Stimulated activated CD4-positive, alpha-beta T cell treated with anti-CD3 and anti-CD28 coated beads, Interleukin-15, amount 100 ng/mL, for 24 hours (primary cell): ENCODE measurements around the gene SLC35G4.
"Not testable (repeated sequence)": the region's sequence is repeated elsewhere in the genome, so short reads cannot be mapped to it uniquely, and the experiment has no call there.

ENCODE experiments used
- DNase-seq: peaks from one replicate; pipeline ENCODE4 v3.0.0-alpha.2; 2020

The SLC35G4 gene

DNA sequence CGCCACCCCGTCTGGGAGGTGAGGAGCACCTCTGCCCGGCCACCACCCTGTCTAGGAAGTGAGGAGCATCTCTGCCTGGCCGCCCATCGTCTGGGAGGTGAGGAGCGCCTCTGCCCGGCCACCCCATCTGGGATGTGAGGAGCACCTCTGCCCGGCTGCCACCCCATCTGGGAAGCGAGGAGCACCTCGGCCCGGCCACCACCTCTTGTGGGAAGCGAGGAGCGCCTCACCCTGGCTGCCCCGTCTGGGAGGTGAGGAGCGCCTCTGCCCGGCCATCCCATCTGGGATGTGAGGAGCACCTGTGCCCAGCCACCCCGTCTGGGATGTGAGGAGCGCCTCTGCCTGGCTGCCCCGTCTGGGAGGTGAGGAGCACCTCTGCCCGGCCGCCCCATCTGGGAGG is 4.6 kb downstream of the SLC35G4 start:
- not testable (repeated sequence) for DNase-seq

DNA sequence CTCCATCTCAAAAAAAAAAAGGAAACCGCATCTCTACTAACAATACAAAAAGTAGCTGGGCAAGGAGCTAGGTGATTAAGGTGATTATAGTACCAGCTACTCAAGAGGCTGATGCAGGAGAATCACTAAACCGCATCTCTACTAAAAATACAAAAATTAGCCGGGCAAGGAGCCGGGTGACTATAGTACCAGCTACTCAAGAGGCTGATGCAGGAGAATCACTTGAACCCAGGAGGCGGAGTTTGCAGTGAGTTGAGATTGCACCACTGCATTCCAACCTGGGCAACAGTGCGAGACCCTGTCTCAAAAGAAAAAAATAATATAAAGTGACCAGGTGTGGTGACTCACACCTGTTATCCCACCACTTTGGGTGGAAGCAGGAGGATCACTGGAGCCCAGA is 5.6 kb downstream of the SLC35G4 start:
- DNase-seq = not testable (repeated sequence)

DNA sequence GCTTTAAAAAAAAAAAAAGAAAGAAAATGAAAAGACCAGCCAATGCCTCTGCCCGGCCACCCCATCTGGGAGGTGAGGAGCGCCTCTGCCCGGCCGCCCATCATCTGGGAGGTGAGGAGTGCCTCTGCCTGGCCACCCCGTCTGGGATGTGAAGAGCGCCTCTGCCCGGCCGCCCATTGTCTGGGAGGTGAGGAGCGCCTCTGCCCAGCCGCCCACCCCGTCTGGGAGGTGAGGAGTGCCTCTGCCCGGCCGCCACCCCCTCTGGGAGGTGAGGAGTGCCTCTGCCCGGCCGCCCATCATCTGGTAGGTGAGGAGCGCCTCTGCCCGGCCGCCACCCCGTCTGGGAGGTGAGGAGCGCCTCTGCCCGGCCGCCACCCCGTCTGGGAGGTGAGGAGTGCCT is 37.9 kb downstream of the SLC35G4 start:
- not testable (repeated sequence) for DNase-seq

DNA sequence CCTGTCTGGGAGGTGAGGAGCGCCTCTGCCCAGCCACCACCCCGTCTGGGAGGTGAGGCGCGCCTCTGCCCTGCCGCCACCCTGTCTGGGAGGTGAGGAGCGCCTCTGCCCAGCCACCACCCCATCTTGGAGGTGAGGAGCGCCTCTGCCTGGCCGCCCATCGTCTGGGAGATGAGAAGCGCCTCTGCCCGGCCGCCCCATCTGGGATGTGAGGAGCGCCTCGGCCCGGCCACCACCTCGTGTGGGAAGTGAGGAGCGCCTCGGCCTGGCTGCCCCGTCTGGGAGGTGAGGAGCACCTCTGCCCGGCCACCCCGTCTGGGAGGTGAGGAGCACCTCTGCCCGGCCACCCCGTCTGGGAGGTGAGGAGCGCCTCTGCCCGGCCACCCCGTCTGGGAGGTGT is 38.4 kb downstream of the SLC35G4 start:
- DNase-seq = not testable (repeated sequence)

DNA sequence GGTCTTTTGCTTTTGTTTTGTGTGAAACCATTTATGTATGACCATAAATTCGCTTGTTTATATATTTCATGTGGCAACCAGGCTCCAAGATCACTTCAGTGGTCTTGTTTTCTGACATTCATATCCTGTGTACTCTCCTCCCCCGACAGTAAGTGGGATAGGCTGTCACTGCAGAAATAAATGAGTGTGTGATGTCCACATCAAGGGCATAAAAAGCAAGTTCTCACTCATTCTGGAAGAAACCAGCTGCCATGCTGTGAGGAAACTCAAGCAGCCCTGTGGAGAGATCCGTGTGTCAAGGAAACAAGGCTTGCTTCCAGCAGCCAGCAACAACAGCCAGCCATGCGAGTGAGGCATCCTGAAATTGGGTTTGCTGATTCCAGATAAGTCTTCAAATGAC is 40.4 kb downstream of the SLC35G4 start:
- DNase-seq = no peak

DNA sequence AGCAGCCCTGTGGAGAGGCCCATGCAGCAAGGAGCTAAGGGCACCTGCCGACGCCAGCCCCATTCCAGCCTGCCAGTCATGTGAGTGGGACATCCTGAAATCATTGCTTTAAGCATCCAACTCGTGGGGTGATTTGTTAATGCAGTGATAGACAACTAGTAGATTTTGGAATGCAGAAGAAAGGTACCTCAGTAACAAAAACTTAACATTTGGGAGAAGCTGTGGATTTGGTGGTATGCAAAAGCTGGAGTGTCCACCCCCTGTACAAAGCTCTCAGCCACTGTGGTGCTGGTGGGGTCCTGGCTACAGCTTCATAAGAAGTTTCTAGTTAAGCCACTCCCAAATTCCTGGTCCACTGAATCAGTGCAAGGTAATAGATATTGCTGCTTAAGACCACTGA is 42.5 kb downstream of the SLC35G4 start:
- DNase-seq = no peak

DNA sequence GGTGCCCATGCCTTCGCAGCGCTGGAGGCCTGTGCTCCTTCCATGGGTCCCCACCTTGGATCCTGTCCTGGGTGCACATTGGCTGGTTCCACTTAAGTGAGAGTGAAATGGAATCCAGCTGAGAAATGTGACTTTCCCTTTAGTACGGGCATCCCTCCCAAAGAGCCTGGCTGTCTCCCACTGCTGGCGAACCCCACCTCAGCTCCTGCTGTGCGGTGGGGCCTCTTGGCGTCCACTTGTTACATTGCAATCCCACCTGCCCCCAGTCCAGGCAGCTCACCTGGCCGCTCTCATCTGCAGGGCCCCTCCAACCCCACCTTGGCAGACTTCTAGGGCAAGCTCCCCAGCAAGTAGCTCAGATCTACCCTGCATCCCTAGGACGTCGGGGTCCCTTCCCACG is 44.1 kb downstream of the SLC35G4 start:
- no peak for DNase-seq

DNA sequence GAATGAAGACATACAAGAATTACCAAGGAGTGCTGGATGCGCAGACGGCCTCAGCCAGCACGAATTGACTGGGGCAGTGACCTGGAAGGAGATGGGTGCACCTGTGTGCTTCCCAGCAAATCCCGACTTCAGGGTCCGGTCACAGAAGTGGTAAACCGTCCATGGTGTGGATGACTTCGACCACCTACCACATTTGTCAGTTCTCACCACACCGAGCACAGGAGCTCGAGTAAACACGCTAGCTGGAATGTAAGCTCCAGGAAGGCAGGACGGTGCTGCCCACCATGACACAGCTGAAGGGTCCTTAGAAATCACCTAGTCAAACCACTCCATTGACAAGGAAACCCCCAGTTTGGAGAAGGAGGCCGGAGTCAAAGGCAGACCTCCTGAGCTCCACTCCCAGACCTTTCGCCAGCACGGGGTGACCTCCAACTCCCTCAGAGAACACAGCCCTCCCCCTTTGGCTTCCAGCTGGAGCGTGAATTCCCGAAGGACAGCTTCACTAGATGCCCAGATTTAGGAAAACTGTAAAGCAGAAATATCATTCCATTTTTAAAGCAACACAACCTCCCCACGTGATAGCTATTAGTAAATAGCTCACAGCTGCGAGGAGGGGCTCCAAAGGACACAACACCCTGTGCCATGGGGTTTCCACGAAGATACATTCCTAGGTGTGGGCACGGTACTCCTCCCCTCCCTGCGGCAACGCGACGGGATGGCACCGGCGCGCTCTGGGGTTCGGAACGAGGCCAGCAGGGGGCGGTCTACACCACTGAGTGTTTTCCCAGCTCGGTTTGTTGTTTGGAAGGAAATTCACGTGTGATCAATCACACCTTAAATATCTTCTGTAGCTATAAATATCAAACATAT is 45.6 kb downstream of the SLC35G4 start:
- peak; percentile 75 for DNase-seq

DNA sequence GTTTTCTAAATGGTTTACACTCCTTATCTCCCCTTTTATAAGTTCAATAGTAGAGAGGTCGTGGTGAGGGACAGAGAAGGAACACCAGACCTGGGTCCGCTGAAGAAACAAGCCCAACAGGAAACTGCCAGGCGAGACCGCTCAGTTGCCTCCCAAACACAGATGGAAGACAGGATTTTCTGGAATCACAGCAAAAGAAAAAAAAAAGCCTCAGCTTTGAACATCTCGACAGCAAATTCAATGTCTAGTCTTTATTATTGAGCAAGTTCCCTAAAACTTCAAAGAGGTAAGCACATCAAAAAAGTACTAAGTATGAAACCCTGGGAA is 46.2 kb downstream of the SLC35G4 start:
- no peak for DNase-seq

DNA sequence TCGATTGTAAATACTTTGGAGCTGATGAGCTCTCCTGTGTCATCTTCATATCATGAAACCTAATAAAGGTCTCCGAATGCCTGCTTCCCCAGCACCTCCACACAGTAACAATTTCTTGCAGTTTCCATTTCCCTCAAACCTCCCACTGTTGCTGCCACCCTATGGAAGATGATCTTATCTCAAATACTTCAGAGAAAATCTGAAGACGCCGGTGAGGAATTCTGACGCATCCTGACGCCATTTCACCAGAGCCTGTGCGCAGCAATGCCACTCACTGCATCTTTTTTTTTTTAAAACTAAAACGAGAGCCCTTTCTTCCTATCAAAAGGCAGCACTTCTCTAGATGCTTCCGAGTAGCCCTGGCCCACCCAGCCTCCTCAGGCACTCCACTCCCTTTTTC is 47.8 kb downstream of the SLC35G4 start:
- DNase-seq = no peak

DNA sequence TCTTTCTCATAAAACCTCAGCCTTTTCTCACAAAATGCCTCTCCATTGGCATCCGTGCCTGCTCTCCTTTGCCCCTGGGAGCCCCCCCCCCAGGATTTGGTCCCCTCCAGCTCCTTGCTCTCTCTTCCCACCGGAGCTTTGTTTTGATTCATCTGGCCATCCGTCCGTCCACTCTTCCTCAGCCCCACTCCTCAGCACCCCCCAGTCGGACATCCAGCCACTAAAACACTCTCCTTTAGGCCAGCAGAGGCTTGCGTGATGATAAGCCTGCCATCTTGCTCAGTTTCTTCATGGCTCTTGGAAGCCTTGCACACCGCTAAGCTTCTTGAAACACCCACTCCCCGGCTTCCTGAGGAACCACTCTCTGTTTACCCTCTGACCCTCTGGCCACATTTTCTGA is 48.2 kb downstream of the SLC35G4 start:
- no peak for DNase-seq

DNA sequence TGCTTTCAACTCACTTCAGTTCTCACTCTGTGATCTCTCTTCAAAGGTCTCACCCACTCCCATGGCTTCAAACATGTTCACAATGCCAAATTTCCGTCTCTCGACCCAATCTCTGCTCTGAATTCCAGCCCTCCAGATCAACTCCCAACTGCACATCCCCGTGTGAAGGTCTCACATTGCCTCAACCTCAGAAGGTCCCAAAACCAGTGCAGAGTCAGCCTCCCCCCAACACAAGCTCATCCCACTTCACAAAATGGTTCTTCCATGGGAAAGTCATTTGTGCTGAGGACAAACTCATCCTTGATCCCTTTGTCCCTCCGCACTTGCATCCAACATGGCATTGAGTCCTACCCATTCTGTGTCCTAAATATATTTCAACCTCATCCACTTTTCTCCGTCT is 48.6 kb downstream of the SLC35G4 start:
- no peak for DNase-seq

DNA sequence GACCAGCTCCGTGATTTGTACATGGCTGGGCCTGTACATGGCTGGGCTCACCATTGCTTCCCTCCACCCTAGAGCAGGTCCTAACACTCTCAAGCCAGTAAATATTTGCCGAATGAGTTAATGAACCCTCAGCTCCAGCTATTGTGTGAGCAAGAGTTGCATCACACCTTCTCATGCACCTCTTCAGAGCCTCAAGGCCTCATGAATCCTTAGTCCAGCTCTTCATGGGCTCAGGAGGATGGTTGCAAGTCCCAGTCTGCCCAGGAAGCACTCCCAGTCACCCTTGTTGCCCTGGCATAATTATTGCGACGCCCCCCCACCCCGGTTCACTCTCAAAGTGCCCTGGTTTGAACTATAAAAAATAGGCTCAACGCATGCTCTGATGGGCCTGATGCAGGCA is 49.6 kb downstream of the SLC35G4 start:
- no peak for DNase-seq
